ENCODE measurements around the gene KRTAP20-1. TPM values are rescaled to one million over a fixed set of nuclear protein-coding genes. Genes with fewer than 3 reads are reported as not detected.

Gene KRTAP20-1
- total RNA-seq, 1 experiment from 2014 or later, result not detected

DNA sequence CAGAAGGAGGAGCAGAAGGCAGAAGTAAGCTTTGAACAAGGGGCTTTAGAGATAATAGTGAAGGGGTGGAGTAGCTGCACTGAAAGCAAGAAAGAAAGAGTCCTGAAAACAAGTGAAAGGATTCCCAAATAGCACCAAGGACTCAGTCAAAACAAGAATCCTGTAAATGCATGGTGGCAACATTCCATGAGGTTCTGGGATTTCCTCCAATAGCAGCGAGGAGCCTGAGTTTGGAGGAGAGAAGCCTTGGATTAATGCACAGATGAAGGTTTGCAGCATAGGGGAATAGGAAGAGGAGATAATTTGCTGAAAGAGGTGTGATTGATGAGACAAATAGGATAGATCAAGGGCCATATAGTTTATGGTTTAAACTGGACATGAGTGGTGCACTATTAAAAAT, 36.9 kb upstream of the KRTAP20-1 start:
- ChIA-PET POLR2A (no interaction called here), CTCF (no interaction called here)

DNA sequence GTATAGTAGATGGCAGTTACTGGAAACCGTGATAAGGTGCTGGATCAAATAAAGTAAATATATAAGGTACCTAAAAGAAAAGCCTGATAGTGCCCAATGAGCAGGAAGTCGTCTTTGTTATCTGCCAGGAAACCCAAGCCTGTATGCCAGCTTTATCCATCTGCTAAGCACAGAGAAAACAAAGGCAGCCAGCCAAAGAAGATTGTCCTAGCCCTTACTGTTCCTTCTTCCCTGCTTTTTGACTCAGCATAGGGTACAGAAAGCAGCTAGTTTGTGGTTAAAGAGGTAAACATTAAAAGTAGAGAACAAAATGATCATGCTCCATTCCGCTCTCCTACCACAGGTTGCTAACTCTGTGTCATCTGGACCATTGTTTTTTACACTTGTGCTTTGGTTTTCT, 36.1 kb upstream of the KRTAP20-1 start:
- no peaks in the 10 kb centered on the region for H3K36me3 ChIP-seq (ENCODE audit: control insufficient read depth in 1 of 2, insufficient read depth in 2 of 2, low read length in 2 of 2)
- no peak for ATAC-seq
- ChIA-PET RAD21 (ENCODE audit: low non-redundant PET in 1 of 2, low total read pairs in 2 of 2, uncharacterized antibody in 2 of 2, unreplicated experiment in 2 of 2) (no interaction called here), CTCF (no interaction called here), POLR2A (no interaction called here)
- intact Hi-C loops (cut with micrococcal nuclease), result no loop called here
- no TSS peak for BruUV-seq (replicated peaks)
- H3K4me1 ChIP-seq (ENCODE audit: control insufficient read depth in 1 of 2, insufficient read depth in 2 of 2, low read length in 2 of 2), result no peaks in the 10 kb centered on the region
- TF ChIP-seq RAD21 (IDR thresholded peaks at IDR 0.05; ENCODE audit: low read depth) (no peak), EZH2 (IDR thresholded peaks at IDR 0.05) (no peak)
- TF ChIP-seq, protein P1, sequence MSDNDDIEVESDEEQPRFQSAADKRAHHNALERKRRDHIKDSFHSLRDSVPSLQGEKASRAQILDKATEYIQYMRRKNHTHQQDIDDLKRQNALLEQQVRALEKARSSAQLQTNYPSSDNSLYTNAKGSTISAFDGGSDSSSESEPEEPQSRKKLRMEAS (IDR thresholded peaks at IDR 0.05), result no peak
- H3K9ac ChIP-seq (ENCODE audit: low read length), result no peak overlapping the region
- H3K79me2 ChIP-seq (ENCODE audit: insufficient read depth, low read length), result no peaks in the 10 kb centered on the region
- H3K9me2 ChIP-seq (ENCODE audit: insufficient read depth), result no peaks in the 10 kb centered on the region
- no peaks in the 10 kb centered on the region for H4K20me1 ChIP-seq (ENCODE audit: insufficient read depth)
- no peak overlapping the region for H3K4me2 ChIP-seq (ENCODE audit: low read length)
- DNase-seq (ENCODE audit: low read depth, low spot score), result no peak
- no peak overlapping the region for H3K27ac ChIP-seq (ENCODE audit: low read depth, low read length)
- H3K4me3 ChIP-seq (replicated peaks in 1 of 2; ENCODE audit: low read depth in 1 of 2, low read length in 2 of 2), result no peak overlapping the region
- no peaks in the 10 kb centered on the region for H3K27me3 ChIP-seq (ENCODE audit: insufficient read depth, low read length)
- H3K9me3 ChIP-seq (ENCODE audit: control insufficient read depth in 1 of 2, insufficient read depth in 1 of 2, low read depth in 1 of 2, low read length in 2 of 2), result peaks cover 24 to 27% of the 10 kb centered on the region in 2 experiments; a peak in 3 of 4 replicates
- H2AFZ ChIP-seq (ENCODE audit: low read depth, low read length, poor library complexity, severe bottlenecking), result no peak overlapping the region

More for the DNA sequence above, 36.9 kb upstream of the KRTAP20-1 start:
- intact Hi-C loops (cut with micrococcal nuclease), result no loop called here
- no peak for ATAC-seq
- no peaks in the 10 kb centered on the region for H3K9me2 ChIP-seq (ENCODE audit: insufficient read depth)
- no peak for DNase-seq (ENCODE audit: low read depth, low spot score)
- H3K4me1 ChIP-seq (ENCODE audit: control insufficient read depth in 1 of 2, insufficient read depth in 2 of 2, low read length in 2 of 2), result no peaks in the 10 kb centered on the region
- H3K9me3 ChIP-seq (ENCODE audit: control insufficient read depth in 1 of 2, insufficient read depth in 1 of 2, low read depth in 1 of 2, low read length in 2 of 2), result peaks cover 25% of the 10 kb centered on the region in 2 experiments; a peak in 3 of 4 replicates
- no peaks in the 10 kb centered on the region for H3K79me2 ChIP-seq (ENCODE audit: insufficient read depth, low read length)
- no peak overlapping the region for H3K9ac ChIP-seq (ENCODE audit: low read length)
- H3K36me3 ChIP-seq (ENCODE audit: control insufficient read depth in 1 of 2, insufficient read depth in 2 of 2, low read length in 2 of 2), result no peaks in the 10 kb centered on the region
- H3K4me2 ChIP-seq (ENCODE audit: low read length), result no peak overlapping the region
- no TSS peak for BruUV-seq (replicated peaks)
- no peak overlapping the region for H2AFZ ChIP-seq (ENCODE audit: low read depth, low read length, poor library complexity, severe bottlenecking)
- no peak for TF ChIP-seq YY1 (IDR thresholded peaks at IDR 0.05; ENCODE audit: extremely low read depth, insufficient replicate concordance, low read depth, low read length)
- TF ChIP-seq, protein P2, sequence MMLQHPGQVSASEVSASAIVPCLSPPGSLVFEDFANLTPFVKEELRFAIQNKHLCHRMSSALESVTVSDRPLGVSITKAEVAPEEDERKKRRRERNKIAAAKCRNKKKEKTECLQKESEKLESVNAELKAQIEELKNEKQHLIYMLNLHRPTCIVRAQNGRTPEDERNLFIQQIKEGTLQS (IDR thresholded peaks at IDR 0.05), result no peak
- TF ChIP-seq JUND (IDR thresholded peaks at IDR 0.05), result no peak
- RAD21 ChIA-PET (ENCODE audit: low non-redundant PET in 1 of 2, low total read pairs in 2 of 2, uncharacterized antibody in 2 of 2, unreplicated experiment in 2 of 2), result no interaction called here
- H4K20me1 ChIP-seq (ENCODE audit: insufficient read depth), result no peaks in the 10 kb centered on the region
- no peak overlapping the region for H3K27ac ChIP-seq (ENCODE audit: low read depth, low read length)
- H3K4me3 ChIP-seq (replicated peaks in 1 of 2; ENCODE audit: low read depth in 1 of 2, low read length in 2 of 2), result no peak overlapping the region
- no peaks in the 10 kb centered on the region for H3K27me3 ChIP-seq (ENCODE audit: insufficient read depth, low read length)

Measured in HCT116 (cell line).